Activated CD8-positive, alpha-beta T cell treated with anti-CD3 and anti-CD28 coated beads for 36 hours (primary cell): ENCODE results near the gene PVR. TPM values are rescaled to one million over a fixed set of nuclear protein-coding genes. Genes with fewer than 3 reads are reported as not detected.

Experiments used
- ATAC-seq: fragments of 200-7000 bp; cut with Tn5 transposase; one replicate; pipeline ENCODE4 v1.10.0; 2021; ENCODE audit warnings: mild to moderate bottlenecking, moderate library complexity
- CTCF ChIA-PET: fragments of 350-600 bp; sonication (Branson Sonifier 250); formaldehyde crosslinking; loops from one replicate; lab custom pipeline; 2021; ENCODE audit warnings: antibody characterized with exemption; lab: Charles Lee
- POLR2A ChIA-PET: fragments of 350-600 bp; sonication (Branson Sonifier 250); formaldehyde crosslinking; loops from one replicate; lab custom pipeline; 2021; ENCODE audit warnings: antibody characterized with exemption; lab: Charles Lee
- DNase-seq: peaks from one replicate; pipeline ENCODE4 v3.0.0-alpha.2; 2020
- H3K27ac Mint-ChIP-seq: one replicate; pipeline ENCODE4 v1.8.0; 2021; ENCODE audit warnings: mild to moderate bottlenecking, mixed read lengths
- H3K27me3 Mint-ChIP-seq: one replicate; pipeline ENCODE4 v1.8.0; 2021; ENCODE audit warnings: mixed read lengths
- H3K36me3 Mint-ChIP-seq: one replicate; pipeline ENCODE4 v1.8.0; 2021; ENCODE audit warnings: low read depth, mixed read lengths
- H3K4me1 Mint-ChIP-seq: one replicate; pipeline ENCODE4 v1.8.0; 2021; ENCODE audit warnings: low read depth, mixed read lengths
- H3K4me3 Mint-ChIP-seq: one replicate; pipeline ENCODE4 v1.8.0; 2021; ENCODE audit warnings: mild to moderate bottlenecking, moderate library complexity, mixed read lengths
- H3K9me3 Mint-ChIP-seq: one replicate; pipeline ENCODE4 v1.8.0; 2021; ENCODE audit warnings: mixed read lengths
- CTCF ChIP-seq: fragments of 200-600 bp; IDR thresholded peaks from one replicate; pipeline ENCODE4 v1.8.0; 2022; ENCODE audit warnings: antibody characterized with exemption, mild to moderate bottlenecking
- intact Hi-C: fragments of 100-400 bp; cut with micrococcal nuclease; formaldehyde crosslinking; loops from one replicate; pipeline ENCODE4 v1.10.0; 2022
- total RNA-seq, 2 experiments: library from RNA; stranded (reverse); gene quantifications; one replicate each; pipeline ENCODE4 v1.2.3, GENCODE V29; 2021

PVR gene
- total RNA-seq, 2 experiments from 2014 or later = 7.4 to 8.3 TPM

DNA sequence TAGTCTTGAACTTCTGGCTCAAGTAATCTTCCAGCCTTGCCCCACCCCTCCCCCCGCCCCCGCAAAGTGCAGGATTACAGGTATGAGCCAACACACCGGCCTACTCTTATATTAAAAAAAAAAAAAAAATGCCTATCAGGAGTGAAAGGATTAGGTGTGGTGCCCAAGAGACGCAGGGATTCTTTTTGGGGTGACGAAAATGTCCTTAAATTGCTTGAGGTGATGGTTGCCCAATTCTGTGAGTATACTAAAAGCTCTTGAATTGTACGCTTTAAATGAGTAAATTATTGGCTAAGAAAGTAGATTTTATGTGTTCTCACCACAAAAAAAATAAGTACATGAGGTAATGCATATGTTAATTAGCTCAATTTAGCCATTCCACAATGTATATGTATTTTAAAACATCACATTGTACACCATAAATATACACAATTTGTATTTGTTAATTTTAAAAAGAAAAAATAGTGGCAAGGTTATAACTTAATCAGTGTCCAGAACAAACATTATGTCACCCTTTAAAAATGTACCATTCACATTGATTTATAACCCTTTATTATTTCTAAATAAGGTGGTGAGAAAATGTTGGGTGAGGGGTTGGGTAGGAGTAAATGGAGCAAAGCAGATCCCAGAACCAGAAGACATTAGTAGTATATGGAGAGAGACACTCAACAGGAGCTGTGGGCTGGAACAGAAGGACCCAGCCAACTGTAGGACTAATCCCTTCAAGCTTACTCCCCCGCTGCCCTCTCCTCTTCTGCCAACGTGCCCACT is 26.4 kb upstream of the PVR start:
- no peaks in the 10 kb centered on the region for H3K36me3 Mint-ChIP-seq
- intact Hi-C loops = no loop called here
- ATAC-seq = no peak
- no peaks in the 10 kb centered on the region for H3K27me3 Mint-ChIP-seq
- ChIA-PET CTCF (interaction anchor here (1.5 kb wide), 1 partner anchor 46 kb away, joined by 5 read pairs; no protein-coding TSS in a partner anchor), POLR2A (no interaction called here)
- TF ChIP-seq CTCF = no peak
- H3K4me3 Mint-ChIP-seq = no peak overlapping the region
- no peaks in the 10 kb centered on the region for H3K4me1 Mint-ChIP-seq
- H3K9me3 Mint-ChIP-seq = no peaks in the 10 kb centered on the region
- no peak for DNase-seq
- no peak overlapping the region for H3K27ac Mint-ChIP-seq

DNA sequence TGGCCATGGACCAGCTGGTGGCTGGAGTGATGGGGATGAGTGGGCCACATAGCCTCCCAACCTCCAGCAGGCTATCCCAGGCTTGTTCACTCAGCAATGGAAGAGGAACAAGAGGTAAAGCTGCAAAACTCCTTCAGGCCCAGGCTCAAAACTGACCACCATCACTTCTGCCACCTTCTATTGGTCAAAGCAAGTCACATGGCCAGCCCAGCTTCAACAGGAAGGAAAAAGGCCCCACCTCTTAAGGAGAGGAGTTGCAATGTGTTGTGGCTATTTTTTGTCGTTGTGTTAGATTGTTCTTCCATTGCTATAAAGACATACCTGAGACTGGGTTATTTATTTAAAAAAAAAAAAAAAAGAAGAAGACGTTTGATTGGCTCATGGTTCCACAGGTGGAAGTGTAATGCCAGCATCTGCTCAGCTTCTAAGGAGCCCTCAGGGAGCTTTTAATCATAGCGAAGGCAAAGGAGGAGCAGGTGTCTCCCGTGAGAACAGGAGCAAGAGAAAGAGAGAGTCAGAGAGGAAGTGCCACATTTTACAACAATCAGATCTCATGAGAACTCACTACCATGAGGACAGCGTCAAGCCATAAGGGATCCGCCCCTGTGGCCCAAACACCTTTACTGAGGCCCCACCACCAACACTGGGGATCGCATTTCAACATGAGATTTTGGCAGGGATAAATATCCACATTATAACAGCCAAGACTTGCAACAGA is 24.9 kb upstream of the PVR start:
- no peaks in the 10 kb centered on the region for H3K36me3 Mint-ChIP-seq
- H3K4me1 Mint-ChIP-seq = no peaks in the 10 kb centered on the region
- no peak overlapping the region for H3K4me3 Mint-ChIP-seq
- H3K27me3 Mint-ChIP-seq = peaks cover 1% of the 10 kb centered on the region
- no peaks in the 10 kb centered on the region for H3K9me3 Mint-ChIP-seq
- POLR2A ChIA-PET = no interaction called here
- CTCF ChIA-PET = no interaction called here
- intact Hi-C loops = no loop called here
- ATAC-seq (no peak), DNase-seq (no peak)
- TF ChIP-seq CTCF = no peak
- no peak overlapping the region for H3K27ac Mint-ChIP-seq

DNA sequence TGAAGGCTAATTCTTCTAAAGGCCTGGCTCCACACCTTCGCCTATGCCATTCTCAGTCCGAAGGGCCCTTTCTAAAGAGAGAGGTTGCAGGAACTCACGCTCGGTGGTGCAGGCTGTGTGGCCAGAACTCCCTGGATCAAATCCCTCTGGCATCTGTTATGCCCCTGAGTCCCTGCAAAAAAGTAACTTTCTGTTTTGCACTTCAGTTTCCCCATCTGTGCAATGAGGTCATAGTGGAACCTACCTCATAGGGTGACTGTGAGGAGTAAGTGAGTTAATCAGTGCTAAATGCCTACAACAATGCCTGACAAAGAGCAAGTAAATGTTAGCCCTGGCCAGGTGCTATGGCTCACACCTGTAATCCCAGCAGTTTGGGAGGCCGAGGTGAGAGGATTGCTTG is 23.0 kb upstream of the PVR start:
- Mint-ChIP-seq H3K9me3 (no peaks in the 10 kb centered on the region), H3K4me3 (no peak overlapping the region), H3K27me3 (peaks cover 1% of the 10 kb centered on the region), H3K36me3 (no peaks in the 10 kb centered on the region), H3K27ac (no peak overlapping the region), H3K4me1 (no peaks in the 10 kb centered on the region)
- CTCF ChIA-PET = no interaction called here
- ATAC-seq (no peak), DNase-seq (no peak)
- POLR2A ChIA-PET = no interaction called here
- TF ChIP-seq CTCF = no peak
- intact Hi-C loops = no loop called here

DNA sequence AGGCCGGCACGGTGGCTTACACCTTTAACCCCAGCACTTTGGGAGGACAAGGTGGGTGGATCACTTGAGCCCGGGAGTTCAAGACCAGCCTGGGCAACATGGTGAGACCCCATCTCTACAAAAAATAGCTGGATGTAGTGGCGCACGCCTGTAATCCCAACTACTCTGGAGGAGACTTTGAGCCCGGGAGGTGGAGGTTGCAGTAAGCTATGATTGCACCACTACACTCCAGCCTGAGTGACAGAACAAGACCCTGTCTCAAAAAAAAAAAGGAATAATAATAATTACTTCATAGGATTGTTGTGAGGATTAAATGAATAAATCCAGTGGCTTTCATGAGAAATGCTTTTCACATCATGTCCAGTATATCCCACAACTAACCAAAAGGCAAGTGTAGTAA is 22.3 kb upstream of the PVR start:
- H3K27ac Mint-ChIP-seq = no peak overlapping the region

More for the DNA sequence above, 22.3 kb upstream of the PVR start:
- H3K36me3 Mint-ChIP-seq = no peaks in the 10 kb centered on the region
- ChIA-PET POLR2A (interaction anchor here (1.3 kb wide), 1 partner anchor 9 kb away, joined by 3 read pairs; no protein-coding TSS in a partner anchor), CTCF (no interaction called here)
- intact Hi-C loops = no loop called here
- H3K4me1 Mint-ChIP-seq = no peaks in the 10 kb centered on the region
- peaks cover 1% of the 10 kb centered on the region for H3K27me3 Mint-ChIP-seq
- H3K4me3 Mint-ChIP-seq = no peak overlapping the region
- TF ChIP-seq CTCF = no peak
- DNase-seq (no peak), ATAC-seq (no peak)
- H3K9me3 Mint-ChIP-seq = no peaks in the 10 kb centered on the region
